Suppressor macrophage treated with lipopolysaccharide for 4 hours (primary cell): ENCODE data around the gene RBKS.
A peak's percentile ranks its signal among the peaks of the same experiment; 100 is the strongest.
"Not testable (repeated sequence)": the region's sequence is repeated elsewhere in the genome, so short reads cannot be mapped to it uniquely, and the experiment has no call there.

ENCODE experiments used
- DNase-seq: peaks from one replicate; pipeline ENCODE4 v3.0.0-alpha.2; 2020

The RBKS gene

DNA sequence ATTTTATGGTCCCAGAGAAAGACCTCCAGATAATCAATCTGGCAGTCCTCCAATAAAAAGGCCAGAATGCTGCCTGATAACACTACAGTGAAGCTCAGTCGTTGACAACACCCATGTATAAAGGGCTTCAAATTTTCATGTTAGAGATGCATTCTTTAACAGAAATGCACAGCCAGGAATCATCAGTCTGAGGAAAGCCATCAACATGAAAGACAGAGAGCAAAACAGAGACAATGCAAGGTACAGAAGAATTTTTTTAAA is 14.1 kb upstream of the RBKS start:
- no peak for DNase-seq

DNA sequence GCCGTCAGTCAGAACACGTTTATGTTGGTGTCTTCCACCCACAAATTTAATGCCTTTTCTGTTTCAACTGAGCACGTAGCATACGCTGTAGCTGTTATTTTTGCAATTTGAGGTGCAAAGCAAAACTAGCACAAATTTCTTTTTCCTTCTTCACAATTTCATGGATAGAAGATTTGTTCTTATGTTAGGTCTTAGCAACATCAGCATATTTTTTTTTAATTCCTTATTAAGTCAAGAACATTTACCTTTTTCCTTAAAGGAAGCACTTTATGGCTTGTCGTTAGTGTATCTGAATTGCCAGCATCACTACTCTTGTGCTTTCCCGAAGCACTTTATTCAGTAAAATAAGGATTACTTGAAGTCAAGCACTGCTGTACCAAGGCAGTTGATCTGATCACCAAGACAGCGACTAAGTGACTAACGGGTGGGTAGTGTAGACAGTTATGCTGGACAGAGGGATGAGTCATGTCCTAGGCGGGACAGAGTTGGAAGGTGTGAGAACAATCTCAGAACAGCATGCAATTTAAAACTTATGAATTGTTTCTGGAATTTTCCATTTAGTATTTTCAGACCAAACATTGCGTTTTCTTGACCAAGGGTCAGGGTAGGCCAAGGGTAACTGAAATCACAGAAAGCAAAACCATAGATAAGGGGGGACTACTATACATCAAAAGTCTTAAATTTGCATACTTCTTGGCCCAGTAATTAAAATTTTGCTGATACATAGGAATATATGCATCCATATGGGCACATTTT is 13.6 kb upstream of the RBKS start:
- peak; percentile 31 for DNase-seq

DNA sequence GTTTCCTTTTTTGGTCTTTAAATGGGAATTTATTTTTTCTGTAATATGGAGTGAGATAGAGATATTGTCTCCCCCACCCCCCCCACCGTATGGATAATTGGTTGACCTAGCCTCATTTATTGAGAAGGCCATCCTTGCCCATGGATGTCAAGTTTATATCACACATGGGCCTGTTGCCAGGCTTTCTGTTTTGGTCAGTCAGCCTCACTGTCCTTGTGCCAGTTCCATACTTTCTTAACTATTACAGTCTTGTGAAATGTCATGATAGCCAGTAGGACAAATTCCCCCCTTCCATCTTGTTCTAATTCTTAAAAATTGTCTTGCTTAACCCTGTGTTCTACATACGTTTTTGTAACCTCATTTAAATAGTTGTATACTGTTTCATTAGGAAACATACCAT is 12.8 kb upstream of the RBKS start:
- DNase-seq: no peak

DNA sequence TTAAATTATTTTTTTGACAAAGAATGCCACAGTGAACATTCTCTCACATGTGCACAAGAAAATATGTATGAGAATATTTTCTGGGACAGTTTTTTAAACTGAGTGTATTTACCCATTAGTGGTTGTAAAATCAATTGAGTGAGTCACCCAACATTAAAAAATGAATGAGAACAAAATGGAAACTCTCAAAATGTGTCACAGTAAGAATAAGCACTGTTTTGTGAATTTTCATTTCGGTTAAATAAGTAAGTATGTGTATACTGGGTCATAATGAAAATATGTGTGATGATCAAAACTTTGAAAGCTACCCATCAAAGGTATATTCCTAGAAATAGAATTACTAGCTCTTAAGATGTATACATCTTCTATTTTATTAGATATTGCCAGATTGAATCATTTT is 11.9 kb upstream of the RBKS start:
- no peak for DNase-seq

DNA sequence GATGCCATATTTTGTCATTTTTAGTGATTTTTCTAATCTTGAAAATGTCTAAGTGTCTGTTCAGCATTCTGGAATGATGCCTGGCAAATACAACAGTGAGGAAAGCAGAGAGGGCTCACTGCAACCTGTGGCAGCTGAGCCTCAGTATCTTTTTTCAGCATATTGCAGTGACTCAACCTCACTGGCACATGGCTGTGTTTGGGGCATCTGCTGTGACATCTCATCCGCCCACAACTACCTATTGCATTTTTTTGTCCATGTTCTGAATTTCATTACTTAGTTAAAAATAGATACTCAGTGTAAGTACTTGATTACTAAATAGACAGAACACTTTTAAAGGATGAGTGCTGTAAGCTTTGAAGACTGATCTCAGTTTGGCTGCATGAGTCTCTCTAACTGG is 11.0 kb upstream of the RBKS start:
- peak; percentile 62 for DNase-seq

DNA sequence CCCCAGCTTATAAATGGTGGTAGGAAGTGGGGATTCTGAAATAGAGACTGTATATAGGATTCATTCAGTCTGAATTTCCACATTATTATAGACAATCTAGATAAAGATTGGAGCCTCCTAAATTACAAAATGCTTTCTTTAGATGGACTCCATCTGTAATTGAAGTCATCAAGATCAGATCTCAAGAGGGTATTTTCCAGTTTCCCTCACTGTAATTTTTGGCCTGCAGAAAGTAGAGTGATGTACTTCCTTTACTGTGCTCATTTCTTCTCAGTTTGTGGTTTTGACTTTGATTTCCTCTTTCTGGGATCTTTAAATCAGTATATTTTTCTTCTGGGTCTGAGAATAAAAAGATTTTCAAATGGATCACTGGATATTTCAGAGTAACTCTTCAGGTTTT is 7.5 kb upstream of the RBKS start:
- DNase-seq: peak; percentile 77

DNA sequence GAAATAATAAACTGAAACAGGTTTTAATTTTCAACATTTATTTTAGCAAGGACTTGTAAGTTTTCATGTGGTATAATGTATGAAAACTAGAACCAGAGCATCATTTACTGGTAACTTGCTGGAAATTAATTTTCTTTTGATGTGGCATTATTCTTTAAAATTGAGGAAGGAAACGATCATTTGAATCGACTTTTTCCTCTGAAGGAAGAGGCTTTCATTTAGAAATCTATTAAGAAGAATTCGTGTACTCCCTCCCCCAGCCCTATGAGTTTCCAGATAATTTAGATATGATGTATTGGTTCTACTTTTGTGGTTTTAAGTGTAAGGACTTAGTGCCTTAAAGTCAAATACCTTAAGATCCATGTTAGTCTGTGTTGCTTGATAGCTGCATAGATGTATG is 2.8 kb upstream of the RBKS start:
- DNase-seq: no peak

DNA sequence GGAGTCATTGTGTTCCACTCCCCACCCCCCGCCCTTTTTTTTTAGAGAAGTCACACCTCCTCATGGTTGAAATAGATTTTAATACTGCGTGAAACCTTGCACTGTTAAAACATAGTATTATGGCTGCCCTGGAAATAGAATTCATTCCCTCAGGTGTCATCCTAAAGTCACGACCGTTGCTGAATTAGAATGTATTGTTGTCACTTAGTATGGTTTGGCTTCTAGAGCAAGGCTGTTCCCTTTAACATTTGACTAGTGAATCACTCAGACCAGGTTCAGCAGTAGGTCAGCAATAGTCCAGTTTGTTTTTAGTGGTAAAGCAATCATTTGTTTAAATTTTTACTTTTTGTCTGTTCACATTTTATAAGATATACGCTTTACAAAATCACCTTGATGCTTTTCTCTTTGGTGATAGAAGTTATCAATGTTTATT is 1.5 kb upstream of the RBKS start:
- DNase-seq: no peak

DNA sequence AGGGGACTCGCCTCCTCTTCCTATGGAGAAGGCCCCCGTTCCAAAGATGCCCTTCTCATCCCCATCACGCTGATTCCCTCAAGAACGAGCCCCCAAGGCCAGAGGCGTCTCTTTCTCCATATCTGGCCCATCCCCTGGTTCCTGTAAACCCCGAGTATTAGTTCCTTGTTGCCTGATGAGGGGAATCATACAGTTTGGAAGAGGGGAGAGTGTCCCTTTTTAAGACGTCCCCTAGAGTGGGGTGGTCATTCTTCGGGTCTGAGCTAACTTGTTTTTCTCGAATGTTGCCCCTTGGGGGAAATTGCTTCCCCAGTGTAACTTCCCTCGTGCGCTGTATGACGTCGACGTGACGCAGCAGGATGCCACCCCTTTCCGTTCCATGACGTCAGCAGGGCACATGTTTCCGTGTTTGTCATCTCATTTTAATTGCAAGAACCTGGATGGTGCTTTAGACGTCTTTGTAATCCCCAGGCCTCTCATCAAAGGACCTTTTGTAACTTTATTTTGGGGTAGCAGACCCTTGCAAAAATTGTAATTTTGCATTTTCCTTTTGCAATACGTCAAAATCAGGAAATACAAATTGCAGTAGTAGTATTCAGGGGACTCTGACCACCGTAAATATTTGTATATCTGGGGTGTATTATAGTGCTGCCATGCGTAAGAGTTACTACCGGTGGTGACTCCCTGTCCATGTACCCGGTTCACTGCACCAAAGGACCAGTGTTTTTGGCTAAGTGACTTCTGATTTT is 911 bp upstream of the RBKS start:
- peak; percentile 95 for DNase-seq

DNA sequence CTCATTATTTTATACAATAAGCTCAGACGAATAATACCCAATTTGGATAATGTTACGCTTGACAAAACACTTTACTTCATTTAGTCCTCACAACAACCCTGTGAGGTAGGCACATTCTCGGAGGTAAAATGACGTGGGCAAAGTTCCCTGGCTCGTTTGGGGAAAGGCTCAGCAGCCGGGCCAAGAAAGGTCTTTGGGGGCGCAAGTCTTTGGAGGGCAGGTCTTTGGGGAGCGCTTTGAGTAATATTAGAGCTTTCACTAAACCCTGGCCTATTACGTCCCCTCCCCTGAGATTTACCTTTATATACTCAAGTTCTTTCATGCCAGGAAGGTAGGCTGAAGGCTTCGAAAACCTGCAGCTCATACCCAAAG is 427 bp downstream of the RBKS start:
- DNase-seq: no peak

DNA sequence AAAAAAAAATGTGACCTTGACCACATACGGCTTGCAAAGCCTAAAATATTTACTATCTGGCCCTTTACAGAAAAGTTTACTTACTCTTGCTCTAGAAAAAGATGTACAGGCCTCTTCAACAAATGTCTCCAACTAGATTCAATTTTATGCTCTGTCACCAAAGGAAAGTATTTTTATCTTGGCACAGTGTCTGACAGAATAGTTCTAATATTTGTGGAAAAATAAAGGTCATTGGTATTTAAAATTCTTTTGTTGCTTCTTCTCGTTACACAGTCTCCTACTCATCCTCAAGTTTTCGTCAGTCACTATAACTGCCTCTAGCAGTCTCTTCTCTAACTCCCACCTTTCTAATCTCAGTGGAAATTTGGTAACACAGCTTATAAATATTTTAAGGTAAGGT is 1.4 kb downstream of the RBKS start:
- no peak for DNase-seq

DNA sequence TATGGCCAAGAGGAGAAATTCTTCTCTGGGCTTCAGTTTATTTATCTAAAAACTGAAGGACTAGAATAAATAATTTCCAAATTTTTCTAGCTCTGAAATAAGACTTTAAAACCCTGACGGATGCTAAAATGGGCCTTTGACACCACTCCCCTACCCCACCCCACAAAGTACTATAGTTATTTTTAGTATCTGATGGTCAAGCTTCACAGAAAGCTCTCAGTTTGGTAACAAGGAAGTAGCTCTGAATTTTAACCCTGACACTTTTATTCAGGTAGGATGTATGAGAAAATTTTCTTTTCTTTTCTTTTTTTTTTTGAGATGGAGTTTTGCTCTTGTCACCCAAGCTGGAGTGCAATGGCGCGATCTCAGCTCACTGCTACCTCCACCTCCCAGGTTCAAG is 2.4 kb downstream of the RBKS start:
- no peak for DNase-seq

DNA sequence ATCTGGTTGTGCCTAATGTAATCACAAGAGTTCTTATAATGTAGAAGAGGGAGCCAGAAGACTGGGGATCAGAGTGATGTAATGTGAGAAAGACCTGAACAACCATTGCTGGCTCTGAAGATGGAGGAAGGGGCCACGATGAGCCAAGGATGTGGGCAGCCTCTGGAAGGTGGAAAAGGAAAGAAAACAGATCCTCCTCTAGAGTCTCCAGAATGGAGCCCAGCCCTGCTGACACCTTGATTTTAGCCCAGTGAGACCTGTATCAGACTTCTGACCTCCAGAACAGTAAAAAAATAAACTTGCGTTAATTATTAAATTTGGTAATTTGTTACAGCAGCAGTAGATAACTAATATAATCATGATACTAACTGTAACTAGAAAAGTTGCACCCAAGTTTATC is 3.1 kb downstream of the RBKS start:
- no peak for DNase-seq

DNA sequence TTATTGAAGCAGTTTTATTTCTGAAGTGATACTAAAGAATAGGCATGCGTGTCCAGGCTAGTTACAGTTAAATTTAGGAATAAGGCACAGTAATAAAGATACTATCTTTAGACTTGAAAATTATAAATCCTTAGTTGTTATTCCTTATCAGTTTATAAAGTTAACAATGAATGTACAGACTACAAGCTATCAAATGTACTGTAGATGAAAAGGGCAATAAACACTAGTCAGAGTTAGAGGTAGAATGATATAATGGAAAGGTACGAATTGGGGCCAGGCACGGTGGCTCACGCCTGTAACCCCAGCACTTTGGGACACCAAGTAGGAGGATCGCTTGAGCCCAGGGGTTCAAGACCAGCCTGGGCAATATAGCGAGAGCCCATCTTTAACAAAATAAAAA is 3.9 kb downstream of the RBKS start:
- DNase-seq: no peak

DNA sequence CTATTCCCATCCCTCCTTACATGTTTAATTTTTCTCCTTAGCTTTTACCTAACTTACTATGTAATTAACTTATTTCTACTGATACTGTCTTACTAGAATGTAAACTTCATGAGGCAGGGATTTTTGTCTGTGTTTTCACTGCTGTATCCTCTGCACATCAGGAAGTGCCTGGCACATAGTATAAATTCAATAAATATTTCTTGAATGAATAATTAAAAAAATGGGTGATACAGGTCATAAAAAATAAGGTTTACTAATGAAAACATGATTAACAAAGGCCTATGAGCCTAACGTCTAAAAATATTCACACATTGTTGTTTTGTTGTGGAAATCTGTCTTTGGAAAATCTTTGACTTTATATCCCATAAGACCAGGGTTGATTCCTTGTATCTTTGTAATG is 4.5 kb downstream of the RBKS start:
- DNase-seq: no peak

DNA sequence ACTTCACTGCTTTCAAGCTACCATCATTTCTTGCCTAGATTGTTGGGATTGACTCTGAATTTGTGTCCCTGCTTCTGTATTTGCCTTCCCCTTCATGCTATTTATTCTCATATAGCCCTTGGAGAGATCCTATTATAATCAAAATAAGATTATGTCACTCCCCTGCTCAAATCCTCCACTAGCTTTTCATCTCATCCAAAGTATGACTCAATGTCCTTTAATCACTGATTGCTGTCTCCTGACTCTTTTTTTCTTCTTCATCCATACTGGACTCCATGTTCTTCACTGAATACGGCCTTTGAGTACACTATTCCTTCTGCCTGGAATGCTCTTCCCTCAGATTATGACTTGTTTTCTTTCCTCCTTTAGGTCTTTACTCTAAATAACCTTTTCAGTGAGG is 5.0 kb downstream of the RBKS start:
- DNase-seq: no peak

DNA sequence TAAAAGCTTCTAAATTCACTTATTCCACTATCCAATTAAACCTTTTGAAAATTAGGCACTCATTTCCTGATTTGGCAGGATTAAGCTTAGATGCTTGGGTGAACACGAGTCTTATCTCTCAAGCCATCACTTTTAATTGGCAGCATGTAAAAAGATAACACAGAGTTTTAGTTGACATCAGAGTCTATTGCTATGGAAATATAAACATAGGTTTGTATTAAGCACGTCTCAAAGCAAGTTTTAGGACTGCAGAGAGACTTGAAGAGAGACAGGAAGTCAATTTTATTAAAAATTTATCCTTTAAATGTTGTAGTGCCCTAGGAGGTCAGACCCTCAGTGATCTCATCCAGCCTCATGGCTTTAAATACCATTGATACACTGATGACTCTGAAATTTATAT is 5.6 kb downstream of the RBKS start:
- DNase-seq: no peak

DNA sequence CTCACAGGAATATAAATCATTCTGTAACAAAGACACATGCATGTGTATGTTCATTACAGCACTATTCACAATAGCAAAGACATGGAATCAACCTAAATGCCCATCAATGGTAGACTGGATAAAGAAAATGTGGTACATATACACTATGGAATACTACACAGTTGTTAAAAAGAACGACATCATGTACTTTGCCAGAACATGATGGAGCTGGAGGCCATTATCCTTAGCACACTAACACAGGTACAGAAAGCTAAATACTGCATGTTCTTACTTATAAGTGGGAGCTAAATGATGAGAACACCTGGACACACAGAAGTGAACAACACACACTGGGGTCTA is 7.6 kb downstream of the RBKS start:
- not testable (repeated sequence) for DNase-seq

DNA sequence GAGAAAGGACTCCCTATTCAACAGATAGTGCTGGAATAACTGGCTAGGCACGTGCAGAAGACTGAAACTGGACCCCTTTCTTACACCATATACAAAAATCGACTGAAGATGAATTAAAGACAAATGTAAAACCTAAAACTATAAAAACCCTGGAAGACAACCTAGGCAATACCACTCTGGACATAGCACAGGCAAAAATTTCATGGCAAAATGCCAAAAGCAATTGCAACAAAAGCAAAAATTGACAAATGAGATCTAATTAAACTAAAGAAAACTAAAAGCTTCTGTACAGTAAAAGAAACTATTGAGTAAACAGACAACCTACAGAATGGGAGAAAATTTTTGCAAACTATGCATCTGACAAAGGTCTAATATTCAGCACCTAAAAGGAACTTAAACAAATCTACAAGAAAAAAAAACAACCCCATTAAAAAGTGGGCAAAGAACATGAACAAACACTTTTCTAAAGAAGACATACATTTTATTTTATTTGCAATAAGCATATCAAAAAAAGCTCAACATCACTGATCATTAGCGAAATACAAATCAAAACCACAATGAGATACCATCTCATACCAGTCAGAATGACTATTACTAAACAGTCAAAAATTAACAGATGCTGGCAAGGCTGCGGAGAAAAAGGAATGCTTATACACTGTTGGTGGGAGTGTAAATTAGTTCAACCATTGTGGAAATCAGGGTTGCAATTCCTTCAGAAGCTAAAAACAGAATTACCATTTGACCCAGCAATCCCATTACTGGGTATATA is 8.2 kb downstream of the RBKS start:
- not testable (repeated sequence) for DNase-seq

DNA sequence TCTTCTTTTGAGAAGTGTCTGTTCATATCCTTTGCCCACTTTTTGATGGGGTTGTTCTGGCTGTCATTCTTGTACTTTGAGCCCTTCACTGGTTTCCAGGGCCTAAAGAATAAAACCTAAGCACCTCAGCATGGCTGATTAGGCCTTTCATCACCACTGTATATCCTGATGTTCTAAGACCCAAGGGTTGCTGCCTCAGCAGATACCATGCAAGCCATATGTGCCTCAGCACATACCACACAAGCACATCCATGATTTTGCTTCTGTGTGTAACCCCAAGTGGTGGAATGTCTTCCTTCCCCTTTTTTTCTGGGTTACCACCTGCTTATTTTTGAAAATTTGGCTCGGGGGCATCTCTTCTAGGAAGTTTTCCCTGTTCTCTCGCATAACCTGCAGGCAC is 11.4 kb downstream of the RBKS start:
- no peak for DNase-seq

DNA sequence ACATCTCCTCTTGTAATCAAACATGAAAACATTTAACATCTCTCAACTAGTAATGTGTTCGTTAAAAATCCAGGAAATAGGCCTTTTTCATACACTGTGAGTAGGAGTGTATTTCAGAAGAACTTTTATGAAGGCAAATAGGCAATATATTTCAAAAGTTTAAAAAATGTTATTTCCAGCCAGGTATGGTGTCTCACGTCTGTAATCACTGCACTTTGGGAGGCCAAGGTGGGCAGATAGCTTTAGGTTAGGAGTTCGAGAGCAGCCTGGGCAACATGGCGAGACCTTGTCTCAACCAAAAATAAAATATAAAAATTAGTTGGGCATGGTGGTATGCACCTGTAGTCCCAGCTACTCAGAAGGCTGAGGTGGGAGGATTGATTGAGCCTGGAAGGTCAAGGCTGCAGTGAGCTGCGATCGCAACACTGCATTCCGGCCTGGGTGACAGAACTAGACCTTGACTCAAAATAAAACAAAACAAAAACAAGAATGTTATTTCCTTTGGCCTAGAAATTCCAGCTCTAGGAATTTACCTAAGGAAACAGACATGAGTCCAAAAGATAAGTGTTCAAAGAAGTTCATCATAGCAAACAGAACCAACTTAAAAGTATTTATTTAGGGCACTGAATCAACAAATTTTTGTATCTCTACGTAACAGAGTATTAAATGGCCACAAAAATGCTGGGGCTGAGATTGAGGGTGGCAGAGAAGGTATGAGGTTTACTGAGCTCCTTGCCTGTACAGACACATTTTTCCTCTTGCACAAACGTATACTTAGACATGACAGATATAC is 14.9 kb downstream of the RBKS start:
- no peak for DNase-seq

DNA sequence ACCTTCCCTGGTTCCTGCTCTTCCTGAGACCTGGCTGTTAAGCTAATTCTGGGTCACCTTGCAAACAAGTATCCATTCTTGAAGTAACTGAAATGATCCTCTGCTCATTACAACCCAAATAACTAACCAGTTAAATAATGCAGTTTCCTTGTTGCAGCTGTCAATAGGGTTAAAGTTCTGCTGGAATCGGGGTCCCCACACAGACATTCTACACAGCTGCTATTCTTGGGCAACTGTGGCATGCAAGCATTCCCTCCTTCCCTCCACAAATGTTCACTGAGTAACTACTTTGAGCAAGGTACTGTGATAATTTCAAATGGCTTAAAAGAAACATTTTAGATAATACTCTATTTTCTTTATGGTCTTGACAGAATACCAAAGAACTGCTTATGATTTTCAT is 17.1 kb downstream of the RBKS start:
- DNase-seq: no peak

DNA sequence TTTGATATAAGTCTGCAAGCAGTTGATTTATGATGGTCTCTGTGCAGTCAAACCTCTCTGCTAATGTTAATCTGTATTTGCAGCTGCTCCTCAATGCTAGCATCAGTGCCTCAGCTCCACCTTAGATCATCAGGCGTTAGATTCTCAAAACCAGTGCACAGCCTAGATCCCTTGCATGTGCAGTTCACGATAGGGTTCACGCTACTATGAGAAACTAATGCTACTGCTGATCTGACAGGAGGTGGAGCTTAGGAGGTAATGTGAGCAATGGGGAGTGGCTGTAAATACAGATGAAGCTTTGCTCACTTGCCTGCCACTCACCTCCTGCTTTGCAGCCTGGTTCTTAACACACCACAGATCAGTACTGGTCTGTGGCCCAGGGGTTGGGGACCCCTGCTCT is 18.4 kb downstream of the RBKS start:
- DNase-seq: no peak

DNA sequence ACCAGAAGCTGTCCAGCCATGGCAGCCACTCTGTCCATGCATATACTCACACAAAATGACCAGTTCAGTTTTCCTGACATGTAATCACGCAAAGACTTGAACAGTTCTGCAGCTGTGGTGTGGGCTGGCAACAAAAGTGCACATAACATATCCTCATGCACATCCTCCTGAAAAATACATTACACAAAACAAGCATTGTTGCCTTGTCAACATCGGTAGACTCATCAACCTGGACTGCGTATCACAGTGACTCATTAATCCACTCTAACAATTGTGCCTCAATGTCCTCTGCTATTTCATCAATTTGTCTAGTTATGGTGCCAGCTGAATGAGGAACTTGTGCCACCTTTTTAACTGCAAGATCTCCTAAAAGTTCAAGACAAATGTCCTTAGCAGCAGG is 19.5 kb downstream of the RBKS start:
- no peak for DNase-seq
